HepG2 (cell line): ENCODE results near the gene IDH3A. TPM values are rescaled to one million over a fixed set of nuclear protein-coding genes. Genes with fewer than 3 reads are reported as not detected.

Experiments used
- CBX5 ChIP-seq: sonication (generic); formaldehyde crosslinking; IDR thresholded peaks from 2 replicates; pipeline ENCODE4 v1.4.0; 2020; ENCODE audit warnings: missing genetic modification reagents, borderline replicate concordance
- CENPBD1 ChIP-seq: sonication (generic); formaldehyde crosslinking; IDR thresholded peaks from 2 replicates; pipeline ENCODE4 v1.8.0; 2022; ENCODE audit warnings: missing genetic modification reagents, low read depth, mild to moderate bottlenecking, borderline replicate concordance
- ELF4 ChIP-seq: sonication (generic); formaldehyde crosslinking; IDR thresholded peaks from 2 replicates; pipeline ENCODE4 v1.5.0; 2020; ENCODE audit warnings: missing genetic modification reagents, mild to moderate bottlenecking, moderate library complexity, borderline replicate concordance
- ETV6 ChIP-seq: sonication (generic); formaldehyde crosslinking; conservative IDR thresholded peaks from 2 replicates; pipeline ENCODE4 v1.4.0; 2020; ENCODE audit warnings: missing genetic modification reagents
- HDAC6 ChIP-seq: fragments of 200-600 bp; sonication (generic); IDR thresholded peaks from 2 replicates; pipeline ENCODE4 v1.7.0; 2017; ENCODE audit warnings: mild to moderate bottlenecking, antibody characterized with exemption, low read length, low read depth
- MED1 ChIP-seq: sonication (generic); formaldehyde crosslinking; IDR thresholded peaks from 2 replicates; pipeline ENCODE4 v1.4.0; 2020; ENCODE audit warnings: missing genetic modification reagents
- NFE2L2 ChIP-seq: fragments of 150-350 bp; IDR thresholded peaks from 2 replicates; pipeline ENCODE4 v1.6.1; 2014; ENCODE audit warnings: low read length
- NRL ChIP-seq: sonication (generic); formaldehyde crosslinking; IDR thresholded peaks from 2 replicates; pipeline ENCODE4 v1.5.0; 2020; ENCODE audit warnings: missing genetic modification reagents, mild to moderate bottlenecking, moderate library complexity, borderline replicate concordance
- PPARG ChIP-seq: conservative IDR thresholded peaks from 2 replicates; pipeline ENCODE4 v1.6.1; 2016; ENCODE audit warnings: missing biosample characterization, missing genetic modification reagents
- SOX13 ChIP-seq, 3 experiments: fragments of 450-650 bp in 1 of 3; sonication (generic) in 1 of 3; formaldehyde crosslinking in 1 of 3; IDR thresholded peaks in 2 of 3; conservative IDR thresholded peaks in 1 of 3; 2 replicates each; pipeline versions ENCODE4 v1.5.0 to v1.6.1; 2016 to 2020; ENCODE audit warnings: antibody characterized with exemption in 1 of 3, mild to moderate bottlenecking in 1 of 3, missing compliant biosample characterization in 1 of 3, missing genetic modification reagents in 1 of 3, moderate library complexity in 1 of 3
- TCF12 ChIP-seq, 2 experiments: fragments of 450-650 bp in 1 of 2; sonication (generic) in 1 of 2; formaldehyde crosslinking in 1 of 2; IDR thresholded peaks; 2 replicates each; pipeline versions ENCODE4 v1.6.1 to v1.8.0; 2017 to 2022; ENCODE audit warnings: antibody characterized with exemption in 1 of 2, mild to moderate bottlenecking in 1 of 2, missing genetic modification reagents in 1 of 2, moderate library complexity in 1 of 2
- ZBTB7A ChIP-seq: sonication (generic); formaldehyde crosslinking; IDR thresholded peaks from 2 replicates; pipeline ENCODE4 v1.8.0; 2022; ENCODE audit warnings: mild to moderate bottlenecking, missing genetic modification reagents
- ZFY ChIP-seq: sonication (generic); formaldehyde crosslinking; IDR thresholded peaks from 2 replicates; pipeline ENCODE4 v1.4.0; 2020; ENCODE audit warnings: missing genetic modification reagents
- ZNF614 ChIP-seq: IDR thresholded peaks from 2 replicates; pipeline ENCODE4 v1.6.1; 2018; ENCODE audit warnings: missing biosample characterization, missing genetic modification reagents, inconsistent platforms, borderline replicate concordance
- ZNF674 ChIP-seq: sonication (generic); formaldehyde crosslinking; IDR thresholded peaks from 2 replicates; pipeline ENCODE4 v1.5.0; 2020; ENCODE audit warnings: low read depth, mild to moderate bottlenecking, missing genetic modification reagents
- ZNF737 ChIP-seq: sonication (generic); formaldehyde crosslinking; IDR thresholded peaks from 2 replicates; pipeline ENCODE4 v1.5.0; 2020; ENCODE audit warnings: missing genetic modification reagents, mild to moderate bottlenecking, borderline replicate concordance
- ZSCAN5A ChIP-seq: sonication (generic); formaldehyde crosslinking; IDR thresholded peaks from 2 replicates; pipeline ENCODE4 v1.8.0; 2022; ENCODE audit warnings: mild to moderate bottlenecking, missing genetic modification reagents, borderline replicate concordance
- polyA plus RNA-seq, 8 experiments: library from polyadenylated mRNA; depleted of rRNA in 3 of 8; stranded (reverse) in 7 of 8; unstranded in 1 of 8; fragments of >200 nt; fragmentation: Illumina TruSeq in 4 of 8; extraction: Trizol in 4 of 8; gene quantifications; 2 replicates each; pipeline versions ENCODE4 v1.2.1 to v1.2.3, GENCODE V29; 2011 to 2016; ENCODE audit warnings: low read depth in 4 of 8, missing spikeins in 1 of 8, mixed read lengths in 1 of 8; ENCODE audit not compliant: insufficient read depth in 1 of 8
- total RNA-seq, 5 experiments: library from RNA; depleted of rRNA; stranded (reverse); fragments of >200 nt; fragmentation: Illumina TruSeq; extraction: Trizol; gene quantifications; 2 replicates each; pipeline ENCODE4 v1.2.3, GENCODE V29; 2016; ENCODE audit warnings: low read depth in 1 of 5
- TF ChIP-seq, protein P1 (sequence below): sonication (generic); formaldehyde crosslinking; IDR thresholded peaks from 2 replicates; pipeline ENCODE4 v1.8.1; 2023; ENCODE audit warnings: mild to moderate bottlenecking, missing genetic modification reagents, borderline replicate concordance
- TF ChIP-seq, protein P2 (sequence below): sonication (generic); formaldehyde crosslinking; IDR thresholded peaks from 2 replicates; pipeline ENCODE4 v1.5.0; 2020; ENCODE audit warnings: missing genetic modification reagents, mild to moderate bottlenecking, borderline replicate concordance
- TF ChIP-seq, protein P3 (sequence below): sonication (generic); formaldehyde crosslinking; IDR thresholded peaks from 2 replicates; pipeline ENCODE4 v1.8.0; 2023; ENCODE audit warnings: mild to moderate bottlenecking, missing genetic modification reagents
- TF ChIP-seq, protein P4 (sequence below): sonication (generic); formaldehyde crosslinking; IDR thresholded peaks from 2 replicates; pipeline ENCODE4 v1.8.1; 2023; ENCODE audit warnings: missing genetic modification reagents, mild to moderate bottlenecking, borderline replicate concordance
- TF ChIP-seq, protein P5 (sequence below): sonication (generic); formaldehyde crosslinking; IDR thresholded peaks from 2 replicates; pipeline ENCODE4 v1.5.0; 2020; ENCODE audit warnings: missing genetic modification reagents

IDH3A gene
- total and polyA plus RNA-seq, 2 of the 13 experiments (the other 11 are each of a cell fraction or from before 2014, with no cell fraction given): 40.7 to 50.7 TPM

GRCh38 chr15:78131295-78132061, 17.7 kb upstream of the IDH3A start, which contains the start of gene CIB2 (continued):
- TF ChIP-seq ZSCAN5A: no peak; the same call in 1 of the 2 replicates
- TF ChIP-seq, protein P1, sequence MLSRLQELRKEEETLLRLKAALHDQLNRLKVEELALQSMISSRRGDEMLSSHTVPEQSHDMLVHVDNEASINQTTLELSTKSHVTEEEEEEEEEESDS (CRISPR knock-in tag): peak; percentile 63; the same call in 1 of the 2 replicates
- TF ChIP-seq HDAC6: no peak
- TF ChIP-seq, protein P2, sequence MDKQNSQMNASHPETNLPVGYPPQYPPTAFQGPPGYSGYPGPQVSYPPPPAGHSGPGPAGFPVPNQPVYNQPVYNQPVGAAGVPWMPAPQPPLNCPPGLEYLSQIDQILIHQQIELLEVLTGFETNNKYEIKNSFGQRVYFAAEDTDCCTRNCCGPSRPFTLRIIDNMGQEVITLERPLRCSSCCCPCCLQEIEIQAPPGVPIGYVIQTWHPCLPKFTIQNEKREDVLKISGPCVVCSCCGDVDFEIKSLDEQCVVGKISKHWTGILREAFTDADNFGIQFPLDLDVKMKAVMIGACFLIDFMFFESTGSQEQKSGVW (CRISPR knock-in tag): no peak
- no peak for TF ChIP-seq ELF4 (CRISPR knock-in tag)
- TF ChIP-seq SOX13 (IDR thresholded peaks at IDR 0.05): no peak
- 0 out of 4 replicates have a peak, but pooled peaks of 1 of the 2 experiments have one; percentile 9 for TF ChIP-seq SOX13 (CRISPR knock-in tag; conservative IDR thresholded peaks at IDR 0.05 in 1 of 2, IDR thresholded peaks at IDR 0.05 in 1 of 2)
- TF ChIP-seq ZNF614 (CRISPR knock-in tag): 0 out of 2 replicates have a peak, but pooled peaks have one; percentile 35
- TF ChIP-seq NRL (CRISPR knock-in tag): peak; percentile 63; the same call in 1 of the 2 replicates
- no peak for TF ChIP-seq NFE2L2
- TF ChIP-seq, protein P3, sequence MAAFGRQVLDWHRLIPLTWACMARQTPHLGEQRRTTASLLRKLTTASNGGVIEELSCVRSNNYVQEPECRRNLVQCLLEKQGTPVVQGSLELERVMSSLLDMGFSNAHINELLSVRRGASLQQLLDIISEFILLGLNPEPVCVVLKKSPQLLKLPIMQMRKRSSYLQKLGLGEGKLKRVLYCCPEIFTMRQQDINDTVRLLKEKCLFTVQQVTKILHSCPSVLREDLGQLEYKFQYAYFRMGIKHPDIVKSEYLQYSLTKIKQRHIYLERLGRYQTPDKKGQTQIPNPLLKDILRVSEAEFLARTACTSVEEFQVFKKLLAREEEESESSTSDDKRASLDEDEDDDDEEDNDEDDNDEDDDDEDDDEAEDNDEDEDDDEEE (CRISPR knock-in tag): peak; percentile 87; the same call in 1 of the 2 replicates
- 0 out of 2 replicates have a peak, but pooled peaks have one; percentile 19 for TF ChIP-seq MED1 (CRISPR knock-in tag)
- no peak for TF ChIP-seq CENPBD1
- no peak for TF ChIP-seq CBX5 (CRISPR knock-in tag)
- TF ChIP-seq ZBTB7A (CRISPR knock-in tag): peak; percentile 98
- no peak for TF ChIP-seq TCF12 (IDR thresholded peaks at IDR 0.05)
- no peak for TF ChIP-seq TCF12 (CRISPR knock-in tag; IDR thresholded peaks at IDR 0.05)
- no peak for TF ChIP-seq ZNF674 (CRISPR knock-in tag)
- TF ChIP-seq ZNF737: no peak
- no peak for TF ChIP-seq ETV6 (CRISPR knock-in tag)
- peak; percentile 87 for TF ChIP-seq ZFY (CRISPR knock-in tag)
- 0 out of 2 replicates have a peak, but pooled peaks have one; percentile 28 for TF ChIP-seq PPARG (CRISPR knock-in tag)
- TF ChIP-seq, protein P4, sequence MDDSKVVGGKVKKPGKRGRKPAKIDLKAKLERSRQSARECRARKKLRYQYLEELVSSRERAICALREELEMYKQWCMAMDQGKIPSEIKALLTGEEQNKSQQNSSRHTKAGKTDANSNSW (CRISPR knock-in tag): no peak
- TF ChIP-seq, protein P5, sequence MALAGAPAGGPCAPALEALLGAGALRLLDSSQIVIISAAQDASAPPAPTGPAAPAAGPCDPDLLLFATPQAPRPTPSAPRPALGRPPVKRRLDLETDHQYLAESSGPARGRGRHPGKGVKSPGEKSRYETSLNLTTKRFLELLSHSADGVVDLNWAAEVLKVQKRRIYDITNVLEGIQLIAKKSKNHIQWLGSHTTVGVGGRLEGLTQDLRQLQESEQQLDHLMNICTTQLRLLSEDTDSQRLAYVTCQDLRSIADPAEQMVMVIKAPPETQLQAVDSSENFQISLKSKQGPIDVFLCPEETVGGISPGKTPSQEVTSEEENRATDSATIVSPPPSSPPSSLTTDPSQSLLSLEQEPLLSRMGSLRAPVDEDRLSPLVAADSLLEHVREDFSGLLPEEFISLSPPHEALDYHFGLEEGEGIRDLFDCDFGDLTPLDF (CRISPR knock-in tag): peak; percentile 63
